SK-N-SH treated with all-trans-retinoic acid at 6 μM for 48 hours (cell line): ENCODE measurements around the gene PTPRN2.

ENCODE experiments used
- ATAC-seq: fragments of 200-7000 bp; cut with Tn5 transposase; 3 replicates; pipeline ENCODE4 v1.9.1; 2020; ENCODE audit warnings: mild to moderate bottlenecking, moderate library complexity
- BACH2 ChIP-seq: fragments of 250-450 bp; sonication (Bioruptor Pico); IDR thresholded peaks from 2 replicates; pipeline ENCODE4 v1.9.0; 2021; ENCODE audit warnings: mild to moderate bottlenecking, borderline replicate concordance
- CSDC2 ChIP-seq: fragments of 250-450 bp; sonication (Bioruptor Pico); IDR thresholded peaks from 2 replicates; pipeline ENCODE4 v1.5.0; 2020; ENCODE audit warnings: mild to moderate bottlenecking, moderate library complexity
- ESRRG ChIP-seq: fragments of 250-450 bp; sonication (Bioruptor Pico); IDR thresholded peaks from 2 replicates; pipeline ENCODE4 v1.6.1; 2021; ENCODE audit warnings: mild to moderate bottlenecking
- GLIS3 ChIP-seq: fragments of 250-450 bp; sonication (Bioruptor Pico); IDR thresholded peaks from 2 replicates; pipeline ENCODE4 v1.5.0; 2020; ENCODE audit warnings: mild to moderate bottlenecking, moderate library complexity
- ISL1 ChIP-seq: fragments of 250-450 bp; sonication (Bioruptor Pico); IDR thresholded peaks from 2 replicates; pipeline ENCODE4 v2.1.2; 2022; ENCODE audit warnings: mild to moderate bottlenecking, moderate library complexity
- PPARA ChIP-seq: fragments of 250-450 bp; sonication (Bioruptor Pico); IDR thresholded peaks from 2 replicates; pipeline ENCODE4 v1.5.0; 2020; ENCODE audit warnings: mild to moderate bottlenecking, borderline replicate concordance
- RARB ChIP-seq: fragments of 250-450 bp; sonication (Bioruptor Pico); IDR thresholded peaks from 2 replicates; pipeline ENCODE4 v1.8.0; 2021; ENCODE audit warnings: mild to moderate bottlenecking, moderate library complexity
- TCF4 ChIP-seq: fragments of 250-450 bp; sonication (Bioruptor Pico); IDR thresholded peaks from 2 replicates; pipeline ENCODE4 v1.8.0; 2021; ENCODE audit warnings: mild to moderate bottlenecking, moderate library complexity, borderline replicate concordance
- TOX ChIP-seq: fragments of 250-450 bp; sonication (Bioruptor Pico); IDR thresholded peaks from 2 replicates; pipeline ENCODE4 v1.8.0; 2021; ENCODE audit warnings: mild to moderate bottlenecking, moderate library complexity, borderline replicate concordance
- ZC3H10 ChIP-seq: fragments of 250-450 bp; sonication (Bioruptor Pico); IDR thresholded peaks from 2 replicates; pipeline ENCODE4 v1.5.1; 2021; ENCODE audit warnings: mild to moderate bottlenecking, moderate library complexity
- ZFP3 ChIP-seq: fragments of 250-450 bp; sonication (Bioruptor Pico); IDR thresholded peaks from 2 replicates; pipeline ENCODE4 v1.5.0; 2020; ENCODE audit warnings: mild to moderate bottlenecking, moderate library complexity
- ZNF565 ChIP-seq: fragments of 450-650 bp; formaldehyde crosslinking; conservative IDR thresholded peaks from 2 replicates; pipeline ENCODE4 v1.5.0; 2020; ENCODE audit warnings: low read depth, mild to moderate bottlenecking, moderate library complexity
- ZNF70 ChIP-seq: fragments of 450-650 bp; formaldehyde crosslinking; IDR thresholded peaks from 2 replicates; pipeline ENCODE4 v1.5.0; 2020; ENCODE audit warnings: mild to moderate bottlenecking, moderate library complexity
- ZNF8 ChIP-seq: fragments of 450-650 bp; formaldehyde crosslinking; IDR thresholded peaks from 2 replicates; pipeline ENCODE4 v1.5.0; 2020; ENCODE audit warnings: mild to moderate bottlenecking, moderate library complexity
- TF ChIP-seq, protein P1 (sequence below): fragments of 250-450 bp; sonication (Bioruptor Pico); IDR thresholded peaks from 2 replicates; pipeline ENCODE4 v1.5.0; 2020; ENCODE audit warnings: mild to moderate bottlenecking, moderate library complexity
- TF ChIP-seq, protein P2 (sequence below): fragments of 250-450 bp; sonication (Bioruptor Pico); IDR thresholded peaks from 2 replicates; pipeline ENCODE4 v1.8.0; 2020; ENCODE audit warnings: mild to moderate bottlenecking, moderate library complexity, borderline replicate concordance
- TF ChIP-seq, protein P3 (sequence below): fragments of 250-450 bp; sonication (Bioruptor Pico); IDR thresholded peaks from 2 replicates; pipeline ENCODE4 v1.5.1; 2020; ENCODE audit warnings: low read depth, mild to moderate bottlenecking, moderate library complexity
- TF ChIP-seq, protein P4 (sequence below): fragments of 250-450 bp; sonication (Bioruptor Pico); IDR thresholded peaks from 2 replicates; pipeline ENCODE4 v1.5.1; 2021; ENCODE audit warnings: mild to moderate bottlenecking, moderate library complexity

PTPRN2 gene

DNA sequence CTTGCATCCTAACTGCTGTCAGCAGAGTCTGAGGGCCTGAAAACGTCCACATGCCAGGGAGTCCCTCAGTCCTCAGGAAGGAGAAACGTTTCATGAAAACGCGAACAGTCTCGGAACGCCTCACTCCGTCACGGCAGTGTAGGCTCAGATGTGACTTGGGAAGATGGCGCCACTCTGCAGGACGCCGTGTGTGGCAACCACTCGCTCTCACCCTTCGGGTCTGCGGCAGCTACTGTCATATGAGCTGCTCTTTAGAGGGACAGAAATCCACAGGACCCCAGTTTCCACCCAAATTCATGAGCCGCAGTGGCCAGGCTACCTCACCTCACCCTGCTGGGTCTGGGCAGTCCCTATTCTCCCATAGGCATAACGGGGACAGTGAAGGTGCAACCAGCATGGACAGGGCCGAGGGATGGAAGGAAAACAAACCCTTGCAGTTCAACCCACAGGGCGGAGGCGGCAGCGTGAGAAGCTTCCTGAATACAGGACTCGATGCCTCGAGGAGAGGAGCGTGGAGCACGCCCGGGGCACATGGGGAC is 812.5 kb downstream of the PTPRN2 start:
- TF ChIP-seq ZNF8 (CRISPR knock-in tag) (no peak), ESRRG (no peak), ZC3H10 (no peak)
- TF ChIP-seq, protein P1, sequence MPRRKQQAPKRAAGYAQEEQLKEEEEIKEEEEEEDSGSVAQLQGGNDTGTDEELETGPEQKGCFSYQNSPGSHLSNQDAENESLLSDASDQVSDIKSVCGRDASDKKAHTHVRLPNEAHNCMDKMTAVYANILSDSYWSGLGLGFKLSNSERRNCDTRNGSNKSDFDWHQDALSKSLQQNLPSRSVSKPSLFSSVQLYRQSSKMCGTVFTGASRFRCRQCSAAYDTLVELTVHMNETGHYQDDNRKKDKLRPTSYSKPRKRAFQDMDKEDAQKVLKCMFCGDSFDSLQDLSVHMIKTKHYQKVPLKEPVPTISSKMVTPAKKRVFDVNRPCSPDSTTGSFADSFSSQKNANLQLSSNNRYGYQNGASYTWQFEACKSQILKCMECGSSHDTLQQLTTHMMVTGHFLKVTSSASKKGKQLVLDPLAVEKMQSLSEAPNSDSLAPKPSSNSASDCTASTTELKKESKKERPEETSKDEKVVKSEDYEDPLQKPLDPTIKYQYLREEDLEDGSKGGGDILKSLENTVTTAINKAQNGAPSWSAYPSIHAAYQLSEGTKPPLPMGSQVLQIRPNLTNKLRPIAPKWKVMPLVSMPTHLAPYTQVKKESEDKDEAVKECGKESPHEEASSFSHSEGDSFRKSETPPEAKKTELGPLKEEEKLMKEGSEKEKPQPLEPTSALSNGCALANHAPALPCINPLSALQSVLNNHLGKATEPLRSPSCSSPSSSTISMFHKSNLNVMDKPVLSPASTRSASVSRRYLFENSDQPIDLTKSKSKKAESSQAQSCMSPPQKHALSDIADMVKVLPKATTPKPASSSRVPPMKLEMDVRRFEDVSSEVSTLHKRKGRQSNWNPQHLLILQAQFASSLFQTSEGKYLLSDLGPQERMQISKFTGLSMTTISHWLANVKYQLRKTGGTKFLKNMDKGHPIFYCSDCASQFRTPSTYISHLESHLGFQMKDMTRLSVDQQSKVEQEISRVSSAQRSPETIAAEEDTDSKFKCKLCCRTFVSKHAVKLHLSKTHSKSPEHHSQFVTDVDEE (CRISPR knock-in tag), result no peak
- ATAC-seq, result no peak

DNA sequence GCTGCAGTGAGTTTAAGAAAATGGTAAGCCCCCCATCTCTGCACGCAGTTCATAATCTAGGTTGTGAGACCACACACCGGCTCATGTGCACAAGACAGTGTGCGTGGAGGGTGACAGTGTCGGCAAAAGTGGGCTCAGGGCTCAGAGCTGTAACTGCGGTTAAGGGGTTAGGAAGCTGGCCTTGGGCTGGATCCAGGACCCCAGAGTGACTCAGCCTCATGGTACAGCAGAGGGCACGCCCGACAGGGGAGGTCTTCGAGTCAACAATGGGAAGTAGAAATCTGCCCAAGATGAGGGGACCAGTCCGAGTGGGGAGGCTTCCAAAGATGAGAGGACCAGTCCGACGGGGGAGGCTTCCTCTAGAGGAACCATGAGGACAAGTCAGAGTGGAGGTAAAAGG is 813.1 kb downstream of the PTPRN2 start:
- TF ChIP-seq, protein P2, sequence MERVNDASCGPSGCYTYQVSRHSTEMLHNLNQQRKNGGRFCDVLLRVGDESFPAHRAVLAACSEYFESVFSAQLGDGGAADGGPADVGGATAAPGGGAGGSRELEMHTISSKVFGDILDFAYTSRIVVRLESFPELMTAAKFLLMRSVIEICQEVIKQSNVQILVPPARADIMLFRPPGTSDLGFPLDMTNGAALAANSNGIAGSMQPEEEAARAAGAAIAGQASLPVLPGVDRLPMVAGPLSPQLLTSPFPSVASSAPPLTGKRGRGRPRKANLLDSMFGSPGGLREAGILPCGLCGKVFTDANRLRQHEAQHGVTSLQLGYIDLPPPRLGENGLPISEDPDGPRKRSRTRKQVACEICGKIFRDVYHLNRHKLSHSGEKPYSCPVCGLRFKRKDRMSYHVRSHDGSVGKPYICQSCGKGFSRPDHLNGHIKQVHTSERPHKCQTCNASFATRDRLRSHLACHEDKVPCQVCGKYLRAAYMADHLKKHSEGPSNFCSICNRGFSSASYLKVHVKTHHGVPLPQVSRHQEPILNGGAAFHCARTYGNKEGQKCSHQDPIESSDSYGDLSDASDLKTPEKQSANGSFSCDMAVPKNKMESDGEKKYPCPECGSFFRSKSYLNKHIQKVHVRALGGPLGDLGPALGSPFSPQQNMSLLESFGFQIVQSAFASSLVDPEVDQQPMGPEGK, result no peak
- TF ChIP-seq TOX (CRISPR knock-in tag) (no peak), ZFP3 (CRISPR knock-in tag) (no peak), ESRRG (no peak), ZNF70 (CRISPR knock-in tag) (no peak), ZNF565 (CRISPR knock-in tag) (no peak), ISL1 (no peak)
- TF ChIP-seq, protein P3, sequence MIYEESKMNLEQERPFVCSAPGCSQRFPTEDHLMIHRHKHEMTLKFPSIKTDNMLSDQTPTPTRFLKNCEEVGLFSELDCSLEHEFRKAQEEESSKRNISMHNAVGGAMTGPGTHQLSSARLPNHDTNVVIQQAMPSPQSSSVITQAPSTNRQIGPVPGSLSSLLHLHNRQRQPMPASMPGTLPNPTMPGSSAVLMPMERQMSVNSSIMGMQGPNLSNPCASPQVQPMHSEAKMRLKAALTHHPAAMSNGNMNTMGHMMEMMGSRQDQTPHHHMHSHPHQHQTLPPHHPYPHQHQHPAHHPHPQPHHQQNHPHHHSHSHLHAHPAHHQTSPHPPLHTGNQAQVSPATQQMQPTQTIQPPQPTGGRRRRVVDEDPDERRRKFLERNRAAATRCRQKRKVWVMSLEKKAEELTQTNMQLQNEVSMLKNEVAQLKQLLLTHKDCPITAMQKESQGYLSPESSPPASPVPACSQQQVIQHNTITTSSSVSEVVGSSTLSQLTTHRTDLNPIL (CRISPR knock-in tag), result no peak
- TF ChIP-seq, protein P1 (CRISPR knock-in tag), result no peak
- ATAC-seq, result no peak

DNA sequence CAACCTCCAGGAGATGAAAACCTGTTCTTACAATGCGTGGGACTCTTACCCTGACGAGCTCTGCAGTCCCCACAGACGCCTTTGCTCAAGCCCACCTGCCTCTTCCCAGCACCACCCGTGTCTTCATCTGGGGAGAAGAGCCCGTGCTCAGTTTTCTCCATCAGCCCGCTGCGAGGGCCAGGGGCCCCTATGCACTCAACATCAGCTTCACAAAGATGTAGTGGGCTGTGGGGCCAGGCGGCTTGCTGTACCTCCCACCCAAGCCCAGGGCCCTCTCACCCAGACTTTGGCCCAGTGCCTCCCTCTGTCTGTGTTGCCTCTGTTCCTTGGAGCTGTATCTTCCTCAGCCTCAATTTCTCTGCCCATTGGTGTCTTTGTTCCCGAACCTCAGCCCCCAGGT is 814.3 kb downstream of the PTPRN2 start:
- TF ChIP-seq, protein P4, sequence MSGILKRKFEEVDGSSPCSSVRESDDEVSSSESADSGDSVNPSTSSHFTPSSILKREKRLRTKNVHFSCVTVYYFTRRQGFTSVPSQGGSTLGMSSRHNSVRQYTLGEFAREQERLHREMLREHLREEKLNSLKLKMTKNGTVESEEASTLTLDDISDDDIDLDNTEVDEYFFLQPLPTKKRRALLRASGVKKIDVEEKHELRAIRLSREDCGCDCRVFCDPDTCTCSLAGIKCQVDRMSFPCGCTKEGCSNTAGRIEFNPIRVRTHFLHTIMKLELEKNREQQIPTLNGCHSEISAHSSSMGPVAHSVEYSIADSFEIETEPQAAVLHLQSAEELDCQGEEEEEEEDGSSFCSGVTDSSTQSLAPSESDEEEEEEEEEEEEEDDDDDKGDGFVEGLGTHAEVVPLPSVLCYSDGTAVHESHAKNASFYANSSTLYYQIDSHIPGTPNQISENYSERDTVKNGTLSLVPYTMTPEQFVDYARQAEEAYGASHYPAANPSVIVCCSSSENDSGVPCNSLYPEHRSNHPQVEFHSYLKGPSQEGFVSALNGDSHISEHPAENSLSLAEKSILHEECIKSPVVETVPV (CRISPR knock-in tag), result no peak
- TF ChIP-seq PPARA (CRISPR knock-in tag), result no peak
- no peak for TF ChIP-seq ZFP3 (CRISPR knock-in tag)
- TF ChIP-seq TOX (CRISPR knock-in tag), result no peak
- TF ChIP-seq TCF4 (CRISPR knock-in tag), result no peak
- no peak for TF ChIP-seq RARB (CRISPR knock-in tag)
- no peak for TF ChIP-seq CSDC2 (CRISPR knock-in tag)
- no peak for TF ChIP-seq GLIS3 (CRISPR knock-in tag)
- TF ChIP-seq BACH2 (CRISPR knock-in tag), result no peak
- TF ChIP-seq ZNF565 (CRISPR knock-in tag), result no peak
- ATAC-seq, result no peak
